ENCODE data around the gene GPC5.

DNA sequence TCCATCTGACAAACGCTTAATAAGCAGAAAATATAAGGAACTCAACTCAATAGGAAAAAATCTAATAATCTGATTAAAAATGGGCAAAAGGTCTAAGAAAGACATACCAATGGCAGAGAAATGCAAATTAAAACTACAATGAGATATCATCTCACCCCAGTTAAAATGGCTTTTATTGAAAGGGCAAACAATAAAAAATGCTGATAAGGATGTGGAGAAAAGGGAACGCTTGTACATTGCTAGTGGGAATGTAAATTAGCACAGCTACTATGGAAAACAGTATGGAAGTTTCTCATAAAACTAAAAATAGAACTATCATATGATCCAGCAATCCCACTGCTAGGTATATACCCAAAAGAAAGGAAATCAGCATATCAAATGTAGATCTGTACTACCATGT is 1319.4 kb downstream of the GPC5 start:
- TF ChIP-seq ZNF274 (IDR thresholded peaks at IDR 0.05; ENCODE audit: borderline replicate concordance, low read depth, low read length) = no peak
- no peak for TF ChIP-seq ZNF830 (CRISPR knock-in tag; IDR thresholded peaks at IDR 0.05)
- TF ChIP-seq EZH2 (IDR thresholded peaks at IDR 0.05; ENCODE audit: borderline replicate concordance, low read depth, low read length) = no peak
- TF ChIP-seq TCF7 (IDR thresholded peaks at IDR 0.05; ENCODE audit: borderline replicate concordance) = no peak
- TF ChIP-seq EP300 (IDR thresholded peaks at IDR 0.05; ENCODE audit: low read length) = no peak
- TF ChIP-seq ZNF668 (CRISPR knock-in tag; IDR thresholded peaks at IDR 0.05) = no peak
- no peak for TF ChIP-seq ZBTB40 (IDR thresholded peaks at IDR 0.05)
- no peak for TF ChIP-seq ZBTB40 (CRISPR knock-in tag; IDR thresholded peaks at IDR 0.05)
- TF ChIP-seq CTCF (IDR thresholded peaks at IDR 0.05 in 2 of 3, conservative IDR thresholded peaks at IDR 0.05 in 1 of 3; ENCODE audit: insufficient read depth in 2 of 3, low read depth in 1 of 3, low read length in 3 of 3) = no peak
- TF ChIP-seq, protein P1, sequence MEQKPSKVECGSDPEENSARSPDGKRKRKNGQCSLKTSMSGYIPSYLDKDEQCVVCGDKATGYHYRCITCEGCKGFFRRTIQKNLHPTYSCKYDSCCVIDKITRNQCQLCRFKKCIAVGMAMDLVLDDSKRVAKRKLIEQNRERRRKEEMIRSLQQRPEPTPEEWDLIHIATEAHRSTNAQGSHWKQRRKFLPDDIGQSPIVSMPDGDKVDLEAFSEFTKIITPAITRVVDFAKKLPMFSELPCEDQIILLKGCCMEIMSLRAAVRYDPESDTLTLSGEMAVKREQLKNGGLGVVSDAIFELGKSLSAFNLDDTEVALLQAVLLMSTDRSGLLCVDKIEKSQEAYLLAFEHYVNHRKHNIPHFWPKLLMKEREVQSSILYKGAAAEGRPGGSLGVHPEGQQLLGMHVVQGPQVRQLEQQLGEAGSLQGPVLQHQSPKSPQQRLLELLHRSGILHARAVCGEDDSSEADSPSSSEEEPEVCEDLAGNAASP (IDR thresholded peaks at IDR 0.05) = no peak
- no peak for TF ChIP-seq ZKSCAN8 (CRISPR knock-in tag; IDR thresholded peaks at IDR 0.05)
- TF ChIP-seq KLF13 (tag; IDR thresholded peaks at IDR 0.05; ENCODE audit: borderline replicate concordance, low read depth) = no peak
